ENCODE results near the gene ADGRG7. TPM values are rescaled to one million over a fixed set of nuclear protein-coding genes. Genes with fewer than 3 reads are reported as not detected.

The ADGRG7 gene
- total and polyA plus RNA-seq, 9 of the 15 experiments (the other 6 are each of a cell fraction or from before 2014, with no cell fraction given): 0.03 TPM; not detected in 7

- TF ChIP-seq NCOA2 (IDR thresholded peaks at IDR 0.05; ENCODE audit: partially characterized antibody in 2 of 2) (no peak), CBFB (CRISPR knock-in tag; IDR thresholded peaks at IDR 0.05) (no peak), ZNF518B (CRISPR knock-in tag; IDR thresholded peaks at IDR 0.05) (no peak), ZNF263 (CRISPR knock-in tag; IDR thresholded peaks at IDR 0.05; ENCODE audit: borderline replicate concordance) (no peak), DEAF1 (CRISPR knock-in tag; IDR thresholded peaks at IDR 0.05) (no peak), ZNF134 (CRISPR knock-in tag; conservative IDR thresholded peaks at IDR 0.05) (no peak), CCNT2 (IDR thresholded peaks at IDR 0.05; ENCODE audit: borderline replicate concordance, extremely low read depth, insufficient read length, low read depth, low read length) (no peak), ESRRB (CRISPR knock-in tag; IDR thresholded peaks at IDR 0.05; ENCODE audit: borderline replicate concordance) (no peak), JUND (IDR thresholded peaks at IDR 0.05; ENCODE audit: borderline replicate concordance, low read depth, low read length) (peak; percentile 83), JUND (tag; IDR thresholded peaks at IDR 0.05; ENCODE audit: borderline replicate concordance, low read depth, low read length) (peak; percentile 78; the same call in 2 of the 3 replicates), ATF7 (IDR thresholded peaks at IDR 0.05) (peak; percentile 32; the same call in 1 of the 2 replicates), ZNF133 (CRISPR knock-in tag; IDR thresholded peaks at IDR 0.05) (no peak), CUX1 (CRISPR knock-in tag; IDR thresholded peaks at IDR 0.05) (no peak), KLF1 (tag; IDR thresholded peaks at IDR 0.05) (no peak), ARID3A (IDR thresholded peaks at IDR 0.05; ENCODE audit: borderline replicate concordance, low read depth, low read length) (peak; percentile 49; the same call in 1 of the 2 replicates)
These were observed 20.2 kb downstream of the ADGRG7 start (continued) for GRCh38 chr3:100629421-100630127.
